Spinal cord (tissue), 10 donors: Measurements from ENCODE around the gene VAV2. TPM values are rescaled to one million over a fixed set of nuclear protein-coding genes. Genes with fewer than 3 reads are reported as not detected.

ENCODE experiments used
- DNase-seq, 6 donors: peaks; one replicate each; pipeline versions ENCODE4 v3.0.0 to v3.0.0-alpha.2; 2013 to 2015; ENCODE audit warnings: low spot score in 6 of 6, low read depth in 4 of 6
- H3K27ac ChIP-seq: one replicate; pipeline ENCODE4 v1.5.1; 2013; ENCODE audit warnings: low read depth, low read length, control low read depth
- H3K27me3 ChIP-seq: one replicate; pipeline ENCODE4 v1.6.1; 2013; ENCODE audit warnings: low read length; ENCODE audit not compliant: control insufficient read depth, insufficient read depth
- H3K36me3 ChIP-seq: one replicate; pipeline ENCODE4 v1.6.1; 2013; ENCODE audit warnings: low read length; ENCODE audit not compliant: control insufficient read depth, insufficient read depth
- H3K4me1 ChIP-seq: one replicate; pipeline ENCODE4 v1.6.1; 2013; ENCODE audit warnings: low read length; ENCODE audit not compliant: control insufficient read depth, insufficient read depth
- H3K4me3 ChIP-seq: one replicate; pipeline ENCODE4 v1.5.1; 2013; ENCODE audit warnings: low read depth, low read length, control low read depth
- H3K9me3 ChIP-seq: one replicate; pipeline ENCODE4 v1.6.1; 2013; ENCODE audit warnings: low read length; ENCODE audit not compliant: control insufficient read depth, insufficient read depth
- WGBS: methylation state at CpG from one replicate; pipeline ENCODE4 v1.1.5; 2013; ENCODE audit warnings: missing lambda C conversion rate; ENCODE audit not compliant: insufficient coverage; 5-methylcytosine and 5-hydroxymethylcytosine counted together
- polyA plus RNA-seq, 2 donors: library from polyadenylated mRNA; unstranded; fragments of 120-200 nt; gene quantifications; one replicate each; pipeline ENCODE4 v1.2.1, GENCODE V29; 2013; ENCODE audit not compliant: insufficient read length in 2 of 2
- total RNA-seq, 2 donors: library from RNA; depleted of rRNA in 1 of 2; stranded (reverse); fragments of 120-200 nt in 1 of 2; fragments of >200 nt in 1 of 2; gene quantifications; one replicate each; pipeline versions ENCODE4 v1.2.3 to v1.2.4, GENCODE V29; 2013 to 2014
- donor health status: healthy.

VAV2 gene
- total and polyA plus RNA-seq, 4 donors, result 18.4 to 48.3 (median 33.1) TPM

GRCh38 chr9:133734590-133735414 is 257.3 kb downstream of the VAV2 start:
- no peak overlapping the region for H3K27ac ChIP-seq
- no peaks in the 10 kb centered on the region for H3K27me3 ChIP-seq
- no peak overlapping the region for H3K4me3 ChIP-seq
- peaks cover 36% of the 10 kb centered on the region for H3K4me1 ChIP-seq
- peaks cover 4% of the 10 kb centered on the region for H3K36me3 ChIP-seq
- H3K9me3 ChIP-seq, result no peaks in the 10 kb centered on the region
- WGBS, result 67% methylated on average over 22 of the region's 23 CpGs
- DNase-seq, result no peak

GRCh38 chr9:133733796-133734533 is 258.2 kb downstream of the VAV2 start:
- Histone ChIP-seq H3K27me3 (no peaks in the 10 kb centered on the region), H3K4me3 (no peak overlapping the region), H3K36me3 (peaks cover 7% of the 10 kb centered on the region), H3K27ac (no peak overlapping the region), H3K4me1 (peaks cover 35% of the 10 kb centered on the region), H3K9me3 (no peaks in the 10 kb centered on the region)
- no peak for DNase-seq
- WGBS, result 84% methylated on average over 21 of the region's 21 CpGs

DNA sequence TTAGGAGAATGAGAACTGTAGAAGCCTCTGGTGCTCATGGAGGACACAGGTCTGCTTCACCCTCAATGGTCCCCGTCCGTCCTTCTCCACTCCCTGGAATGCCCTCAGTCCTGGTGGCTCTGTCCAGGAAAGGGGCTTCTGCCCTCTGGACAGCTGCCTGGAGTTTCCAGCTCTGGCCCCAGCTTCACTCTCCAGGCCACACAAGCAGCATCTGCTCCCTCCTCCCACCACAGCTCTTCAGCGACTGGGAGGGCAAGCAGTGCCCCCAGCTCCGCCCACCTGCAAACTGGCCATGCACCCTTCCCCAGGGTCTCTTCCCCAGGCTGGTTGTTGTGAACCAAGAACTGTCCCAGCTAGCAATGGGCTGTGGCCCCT is 258.7 kb downstream of the VAV2 start:
- H3K9me3 ChIP-seq, result no peaks in the 10 kb centered on the region
- no peak overlapping the region for H3K27ac ChIP-seq
- no peak for DNase-seq
- 77% methylated on average over 4 of the region's 4 CpGs for WGBS
- H3K4me1 ChIP-seq, result peaks cover 30% of the 10 kb centered on the region
- H3K27me3 ChIP-seq, result no peaks in the 10 kb centered on the region
- peaks cover 7% of the 10 kb centered on the region for H3K36me3 ChIP-seq
- H3K4me3 ChIP-seq, result no peak overlapping the region

GRCh38 chr9:133732639-133733408 is 259.3 kb downstream of the VAV2 start:
- DNase-seq, result no peak
- Histone ChIP-seq H3K4me3 (no peak overlapping the region), H3K27ac (no peak overlapping the region), H3K9me3 (no peaks in the 10 kb centered on the region), H3K27me3 (no peaks in the 10 kb centered on the region), H3K36me3 (peaks cover 7% of the 10 kb centered on the region), H3K4me1 (peaks cover 24% of the 10 kb centered on the region)
- 92% methylated on average over 3 of the region's 10 CpGs for WGBS

DNA sequence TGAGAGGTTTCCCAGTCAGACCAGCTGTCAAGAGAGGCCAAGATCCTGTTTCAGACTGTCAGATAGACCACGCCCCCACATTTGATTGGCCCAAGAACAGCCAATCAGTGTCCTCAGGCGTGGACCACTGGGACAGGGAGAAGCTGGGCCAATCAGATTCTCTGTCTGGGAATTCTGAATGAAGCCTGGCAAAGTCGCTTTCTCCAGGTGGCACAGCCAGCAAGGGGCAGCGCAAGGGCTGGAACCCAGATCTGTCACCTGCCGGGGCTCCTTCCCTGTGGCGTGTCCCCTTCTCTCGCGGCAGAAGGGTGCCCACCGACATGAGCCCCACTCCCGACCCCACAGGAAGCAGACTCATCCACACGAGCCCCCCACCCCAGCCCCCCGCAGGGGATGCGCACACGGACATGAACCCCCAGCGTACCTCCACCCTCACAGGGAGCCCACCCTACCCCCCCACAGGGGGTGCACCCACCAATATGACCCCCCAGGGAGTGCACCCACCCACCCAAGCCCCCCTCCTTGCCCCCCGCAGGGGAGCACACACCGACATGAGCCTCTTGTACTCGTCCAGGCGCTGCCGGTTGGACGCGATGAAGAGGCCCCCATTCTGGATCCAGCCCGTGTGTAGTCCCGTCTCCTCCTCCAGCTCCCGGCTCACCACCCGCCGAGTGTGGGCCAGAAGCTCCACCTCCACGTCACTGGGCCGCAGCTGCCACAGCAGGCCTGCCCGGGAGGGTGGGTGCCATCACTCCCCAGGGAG is 260.1 kb downstream of the VAV2 start:
- Histone ChIP-seq H3K4me1 (peaks cover 16% of the 10 kb centered on the region), H3K4me3 (no peak overlapping the region), H3K36me3 (peaks cover 9% of the 10 kb centered on the region), H3K9me3 (no peaks in the 10 kb centered on the region), H3K27ac (no peak overlapping the region), H3K27me3 (no peaks in the 10 kb centered on the region)
- peak in 2 of 6 donors; percentile 41 to 78 for DNase-seq
- 69% methylated on average over 22 of the region's 30 CpGs for WGBS

- no peak overlapping the region for H3K27ac ChIP-seq
- 93% methylated on average over 26 of the region's 27 CpGs for WGBS
- no peak for DNase-seq
- H3K4me3 ChIP-seq, result no peak overlapping the region
- no peaks in the 10 kb centered on the region for H3K9me3 ChIP-seq
- H3K27me3 ChIP-seq, result no peaks in the 10 kb centered on the region
- peaks cover 8% of the 10 kb centered on the region for H3K36me3 ChIP-seq
- peaks cover 11% of the 10 kb centered on the region for H3K4me1 ChIP-seq
Observed at GRCh38 chr9:133730994-133731715, 261.0 kb downstream of the VAV2 start.

GRCh38 chr9:133729617-133730281 is 262.4 kb downstream of the VAV2 start:
- WGBS, result 85% methylated on average over 16 of the region's 19 CpGs
- H3K9me3 ChIP-seq, result no peaks in the 10 kb centered on the region
- peaks cover 8% of the 10 kb centered on the region for H3K36me3 ChIP-seq
- H3K4me1 ChIP-seq, result peaks cover 4% of the 10 kb centered on the region
- H3K27ac ChIP-seq, result no peak overlapping the region
- no peak for DNase-seq
- H3K27me3 ChIP-seq, result no peaks in the 10 kb centered on the region
- H3K4me3 ChIP-seq, result no peak overlapping the region

- no peak overlapping the region for H3K27ac ChIP-seq
- no peak overlapping the region for H3K4me3 ChIP-seq
- H3K4me1 ChIP-seq, result no peaks in the 10 kb centered on the region
- no peak for DNase-seq
- H3K27me3 ChIP-seq, result no peaks in the 10 kb centered on the region
- peaks cover 8% of the 10 kb centered on the region for H3K36me3 ChIP-seq
- no peaks in the 10 kb centered on the region for H3K9me3 ChIP-seq
- 78% methylated on average over 9 of the region's 10 CpGs for WGBS
Observed at GRCh38 chr9:133728856-133729616, 263.1 kb downstream of the VAV2 start.
